ENCODE measurements around the gene NINL.

DNA sequence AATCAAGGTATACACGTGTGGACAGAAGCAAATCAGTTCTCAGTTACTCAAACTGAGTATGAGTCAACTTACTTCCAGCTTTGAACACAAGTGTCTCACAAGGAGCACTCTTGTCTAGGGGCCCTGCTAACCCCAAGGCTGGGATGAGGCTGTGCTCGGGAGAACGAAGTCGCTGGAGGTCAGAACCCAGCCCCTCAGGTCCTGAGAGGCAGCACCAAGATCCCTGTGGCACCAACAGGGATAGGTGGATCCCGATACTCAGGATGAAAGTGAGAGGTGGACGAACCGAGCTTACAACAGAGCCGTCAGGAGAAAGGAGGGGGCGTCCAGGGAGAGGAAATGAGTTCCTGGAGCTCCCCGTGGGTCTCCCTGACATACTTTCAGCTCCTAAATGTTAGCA, 92.2 kb downstream of the NINL start:
- TF ChIP-seq, protein P1, sequence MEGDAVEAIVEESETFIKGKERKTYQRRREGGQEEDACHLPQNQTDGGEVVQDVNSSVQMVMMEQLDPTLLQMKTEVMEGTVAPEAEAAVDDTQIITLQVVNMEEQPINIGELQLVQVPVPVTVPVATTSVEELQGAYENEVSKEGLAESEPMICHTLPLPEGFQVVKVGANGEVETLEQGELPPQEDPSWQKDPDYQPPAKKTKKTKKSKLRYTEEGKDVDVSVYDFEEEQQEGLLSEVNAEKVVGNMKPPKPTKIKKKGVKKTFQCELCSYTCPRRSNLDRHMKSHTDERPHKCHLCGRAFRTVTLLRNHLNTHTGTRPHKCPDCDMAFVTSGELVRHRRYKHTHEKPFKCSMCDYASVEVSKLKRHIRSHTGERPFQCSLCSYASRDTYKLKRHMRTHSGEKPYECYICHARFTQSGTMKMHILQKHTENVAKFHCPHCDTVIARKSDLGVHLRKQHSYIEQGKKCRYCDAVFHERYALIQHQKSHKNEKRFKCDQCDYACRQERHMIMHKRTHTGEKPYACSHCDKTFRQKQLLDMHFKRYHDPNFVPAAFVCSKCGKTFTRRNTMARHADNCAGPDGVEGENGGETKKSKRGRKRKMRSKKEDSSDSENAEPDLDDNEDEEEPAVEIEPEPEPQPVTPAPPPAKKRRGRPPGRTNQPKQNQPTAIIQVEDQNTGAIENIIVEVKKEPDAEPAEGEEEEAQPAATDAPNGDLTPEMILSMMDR (IDR thresholded peaks at IDR 0.05), result no peak
- TF ChIP-seq POLR2A (IDR thresholded peaks at IDR 0.05), result no peak
